HFFc6 (cell line): Measurements from ENCODE around the gene PTPN14. TPM values are rescaled to one million over a fixed set of nuclear protein-coding genes. Genes with fewer than 3 reads are reported as not detected.

ENCODE experiments used
- DNase-seq: peaks from one replicate; pipeline ENCODE4 v3.0.0-alpha.2; 2018
- H3K27ac Mint-ChIP-seq: 2 replicates; pipeline ENCODE4 v1.8.0; 2020; ENCODE audit warnings: mild to moderate bottlenecking, mixed read lengths
- H3K27me3 Mint-ChIP-seq: 2 replicates; pipeline ENCODE4 v1.8.0; 2021; ENCODE audit warnings: mild to moderate bottlenecking, moderate library complexity, mixed read lengths; ENCODE audit not compliant: insufficient read depth
- H3K36me3 Mint-ChIP-seq: 2 replicates; pipeline ENCODE4 v1.8.0; 2021; ENCODE audit warnings: low read depth, mixed read lengths
- H3K4me1 Mint-ChIP-seq: 2 replicates; pipeline ENCODE4 v1.8.0; 2020; ENCODE audit warnings: low read depth, mixed read lengths
- H3K4me3 Mint-ChIP-seq: 2 replicates; pipeline ENCODE4 v1.8.0; 2020; ENCODE audit warnings: mild to moderate bottlenecking, moderate library complexity, mixed read lengths
- H3K9me3 Mint-ChIP-seq: 2 replicates; pipeline ENCODE4 v1.8.0; 2020; ENCODE audit warnings: mild to moderate bottlenecking, mixed read lengths
- total RNA-seq, 6 experiments: library from RNA; stranded (reverse); fragmentation: NEBNext Ultra II Directional; extraction: Animal tissue kit (Norgen Biotek cat#: 25700); gene quantifications; 2 replicates in 1 of 6; 3 replicates in 5 of 6; pipeline ENCODE4 v1.2.3, GENCODE V29; 2021
- TF ChIP-seq, protein P1 (sequence below): fragments of 200-600 bp; sonication (generic); IDR thresholded peaks from 2 replicates; pipeline ENCODE4 v1.5.0; 2021; ENCODE audit warnings: antibody characterized with exemption, mild to moderate bottlenecking

Gene PTPN14
- total RNA-seq, 6 experiments from 2014 or later: 93.6 to 140 (median 106) TPM

GRCh38 chr1:214367841-214368240, 183.6 kb downstream of the PTPN14 start:
- no peak for DNase-seq
- Mint-ChIP-seq H3K4me1 (peaks cover 26% of the 10 kb centered on the region), H3K9me3 (no peaks in the 10 kb centered on the region), H3K4me3 (no peak overlapping the region), H3K27ac (no peak overlapping the region), H3K27me3 (peaks cover 10% of the 10 kb centered on the region), H3K36me3 (peaks cover 59% of the 10 kb centered on the region)
- TF ChIP-seq, protein P1, sequence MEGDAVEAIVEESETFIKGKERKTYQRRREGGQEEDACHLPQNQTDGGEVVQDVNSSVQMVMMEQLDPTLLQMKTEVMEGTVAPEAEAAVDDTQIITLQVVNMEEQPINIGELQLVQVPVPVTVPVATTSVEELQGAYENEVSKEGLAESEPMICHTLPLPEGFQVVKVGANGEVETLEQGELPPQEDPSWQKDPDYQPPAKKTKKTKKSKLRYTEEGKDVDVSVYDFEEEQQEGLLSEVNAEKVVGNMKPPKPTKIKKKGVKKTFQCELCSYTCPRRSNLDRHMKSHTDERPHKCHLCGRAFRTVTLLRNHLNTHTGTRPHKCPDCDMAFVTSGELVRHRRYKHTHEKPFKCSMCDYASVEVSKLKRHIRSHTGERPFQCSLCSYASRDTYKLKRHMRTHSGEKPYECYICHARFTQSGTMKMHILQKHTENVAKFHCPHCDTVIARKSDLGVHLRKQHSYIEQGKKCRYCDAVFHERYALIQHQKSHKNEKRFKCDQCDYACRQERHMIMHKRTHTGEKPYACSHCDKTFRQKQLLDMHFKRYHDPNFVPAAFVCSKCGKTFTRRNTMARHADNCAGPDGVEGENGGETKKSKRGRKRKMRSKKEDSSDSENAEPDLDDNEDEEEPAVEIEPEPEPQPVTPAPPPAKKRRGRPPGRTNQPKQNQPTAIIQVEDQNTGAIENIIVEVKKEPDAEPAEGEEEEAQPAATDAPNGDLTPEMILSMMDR: no peak

DNA sequence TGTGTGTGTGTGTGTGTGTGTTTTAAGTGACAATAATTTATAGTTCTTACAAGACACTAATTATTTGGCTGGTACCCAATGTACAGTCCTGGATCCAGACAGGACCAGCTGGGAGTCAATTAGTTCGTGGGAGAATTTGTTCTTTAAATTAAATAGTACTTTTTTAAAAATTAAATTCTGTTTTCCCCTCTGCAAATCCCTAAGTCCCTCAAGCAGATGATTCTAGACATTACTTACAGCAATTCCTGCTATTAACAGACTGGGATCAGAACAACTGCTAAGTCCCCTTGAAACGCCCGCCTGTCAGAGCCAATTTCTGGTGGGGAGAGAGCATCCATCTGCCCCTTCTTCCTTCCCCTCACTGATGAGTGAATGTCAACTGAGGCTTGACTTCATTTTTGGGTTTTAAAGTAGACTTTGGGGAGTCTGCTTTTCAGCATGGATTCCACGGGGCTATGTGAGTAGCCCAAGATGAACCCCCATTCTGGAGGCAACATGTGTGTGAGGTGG, 186.6 kb downstream of the PTPN14 start:
- H3K4me1 Mint-ChIP-seq: peaks cover 49% of the 10 kb centered on the region
- TF ChIP-seq, protein P1: no peak
- no peak for DNase-seq
- H3K9me3 Mint-ChIP-seq: no peaks in the 10 kb centered on the region
- H3K4me3 Mint-ChIP-seq: no peak overlapping the region
- H3K36me3 Mint-ChIP-seq: peaks cover 60% of the 10 kb centered on the region
- H3K27ac Mint-ChIP-seq: no peak overlapping the region
- H3K27me3 Mint-ChIP-seq: peaks cover 10% of the 10 kb centered on the region

GRCh38 chr1:214364386-214364785, 187.0 kb downstream of the PTPN14 start:
- no peak for DNase-seq

GRCh38 chr1:214363386-214363785, 188.0 kb downstream of the PTPN14 start:
- Mint-ChIP-seq H3K9me3 (no peaks in the 10 kb centered on the region), H3K36me3 (peaks cover 56% of the 10 kb centered on the region)
- TF ChIP-seq, protein P1: no peak

More at GRCh38 chr1:214364386-214364785, 187.0 kb downstream of the PTPN14 start:
- H3K4me3 Mint-ChIP-seq: no peak overlapping the region; the same call in 1 of the 2 replicates
- TF ChIP-seq, protein P1: no peak
- H3K27ac Mint-ChIP-seq: peak overlapping the region; percentile 19
- no peaks in the 10 kb centered on the region for H3K9me3 Mint-ChIP-seq
- H3K27me3 Mint-ChIP-seq: peaks cover 10% of the 10 kb centered on the region
- peaks cover 49% of the 10 kb centered on the region for H3K4me1 Mint-ChIP-seq
- peaks cover 58% of the 10 kb centered on the region for H3K36me3 Mint-ChIP-seq

GRCh38 chr1:214362188-214362882, 189.1 kb downstream of the PTPN14 start:
- Mint-ChIP-seq H3K4me3 (peak overlapping the region; percentile 39; the same call in 1 of the 2 replicates), H3K27ac (peak overlapping the region; percentile 70), H3K9me3 (no peaks in the 10 kb centered on the region), H3K36me3 (peaks cover 57% of the 10 kb centered on the region), H3K4me1 (peaks cover 49% of the 10 kb centered on the region), H3K27me3 (peaks cover 2% of the 10 kb centered on the region)
- DNase-seq: no peak
- TF ChIP-seq, protein P1: no peak

More at GRCh38 chr1:214363386-214363785, 188.0 kb downstream of the PTPN14 start:
- Mint-ChIP-seq H3K4me1 (peaks cover 49% of the 10 kb centered on the region), H3K4me3 (0 out of 2 replicates have a peak overlapping the region, but pooled peaks have one; percentile 8), H3K27me3 (peaks cover 9% of the 10 kb centered on the region), H3K27ac (peak overlapping the region; percentile 70)
- no peak for DNase-seq
